Small intestine (tissue), 7 donors: ENCODE measurements around the gene RAPGEF4. TPM values are rescaled to one million over a fixed set of nuclear protein-coding genes. Genes with fewer than 3 reads are reported as not detected.

Source experiments
- DNase-seq, 2 donors: peaks; one replicate each; pipeline versions ENCODE4 v3.0.0 to v3.0.0-alpha.2; 2013
- FAIRE-seq: peaks from 2 replicates; lab custom pipeline; 2012; peaks lifted over from hg19 to GRCh38; lab: Jason Lieb, UNC
- H3K27ac ChIP-seq, 3 donors: one replicate each; pipeline ENCODE4 v1.5.1; 2013; ENCODE audit warnings: low read length in 2 of 3, mild to moderate bottlenecking in 2 of 3, control low read depth in 1 of 3, inconsistent platforms in 1 of 3, low read depth in 1 of 3, moderate library complexity in 1 of 3
- H3K27me3 ChIP-seq, 3 donors: one replicate each; pipeline ENCODE4 v1.6.1; 2013; ENCODE audit warnings: low read length in 3 of 3, inconsistent platforms in 1 of 3; ENCODE audit not compliant: control insufficient read depth in 3 of 3, insufficient read depth in 3 of 3
- H3K36me3 ChIP-seq, 3 donors: one replicate each; pipeline ENCODE4 v1.6.1; 2013; ENCODE audit warnings: low read length in 3 of 3, inconsistent platforms in 1 of 3, low read depth in 1 of 3, mild to moderate bottlenecking in 1 of 3, moderate library complexity in 1 of 3; ENCODE audit not compliant: control insufficient read depth in 3 of 3, insufficient read depth in 2 of 3
- H3K4me1 ChIP-seq, 3 donors: one replicate each; pipeline ENCODE4 v1.6.1; 2013; ENCODE audit warnings: low read length in 2 of 3, inconsistent platforms in 1 of 3, low read depth in 1 of 3, mild to moderate bottlenecking in 1 of 3, moderate library complexity in 1 of 3; ENCODE audit not compliant: control insufficient read depth in 3 of 3, insufficient read depth in 2 of 3
- H3K4me3 ChIP-seq, 3 donors: one replicate each; pipeline ENCODE4 v1.5.1; 2013; ENCODE audit warnings: low read length in 3 of 3, control low read depth in 1 of 3, inconsistent platforms in 1 of 3, low read depth in 1 of 3, mild to moderate bottlenecking in 1 of 3, moderate library complexity in 1 of 3
- H3K9me3 ChIP-seq, 2 donors: one replicate each; pipeline ENCODE4 v1.6.1; 2013; ENCODE audit warnings: low read depth in 1 of 2, low read length in 1 of 2; ENCODE audit not compliant: control insufficient read depth in 2 of 2, insufficient read depth in 1 of 2
- WGBS, 3 donors: extraction: QIAGEN DNeasy Blood & Tissue Kit; methylation state at CpG; one replicate each; pipeline ENCODE4 v1.1.7; 2013; 5-methylcytosine and 5-hydroxymethylcytosine counted together
- polyA plus RNA-seq, 4 donors: library from polyadenylated mRNA; stranded (reverse) in 3 of 4; unstranded in 1 of 4; fragments of 200-250 nt in 3 of 4; fragments of 120-200 nt in 1 of 4; gene quantifications; one replicate each; pipeline versions ENCODE4 v1.2.1 to v1.2.3, GENCODE V29; 2013
- donor health status: healthy with polysubstance abuse.
- donor health status: control.
- donor health status: control.
- donor health status: Bipolar disorder and iron deficiency.
- donor health status: healthy.

Gene RAPGEF4
- polyA plus RNA-seq, 4 donors = 0.45 to 7.2 (median 3.4) TPM

DNA sequence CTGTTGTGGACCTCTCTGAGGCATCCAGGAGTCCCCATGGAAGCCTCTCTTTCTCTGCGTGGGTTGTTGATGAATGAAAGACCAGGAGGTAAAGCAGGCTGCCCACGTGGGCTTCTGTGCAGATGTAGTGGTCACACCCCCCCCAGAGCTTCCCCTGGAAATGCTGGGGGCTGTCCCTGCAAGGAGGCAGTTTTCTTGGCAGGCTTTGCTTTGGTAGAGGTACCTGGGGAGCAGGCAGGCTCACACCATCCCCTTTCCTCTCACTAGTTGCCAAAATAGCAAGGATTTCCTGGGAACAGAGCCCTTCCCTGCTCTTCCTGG lies 242.4 kb downstream of the RAPGEF4 start:
- no peaks in the 10 kb centered on the region for H3K9me3 ChIP-seq
- H3K4me3 ChIP-seq = no peak overlapping the region
- FAIRE-seq (no peak), DNase-seq (no peak)
- WGBS, 3 donors = 39 to 61% (median 50%) methylated on average over 2 of the region's 2 CpGs
- H3K4me1 ChIP-seq = no peaks in the 10 kb centered on the region
- no peak overlapping the region for H3K27ac ChIP-seq
- no peaks in the 10 kb centered on the region for H3K36me3 ChIP-seq
- no peaks in the 10 kb centered on the region for H3K27me3 ChIP-seq

DNA sequence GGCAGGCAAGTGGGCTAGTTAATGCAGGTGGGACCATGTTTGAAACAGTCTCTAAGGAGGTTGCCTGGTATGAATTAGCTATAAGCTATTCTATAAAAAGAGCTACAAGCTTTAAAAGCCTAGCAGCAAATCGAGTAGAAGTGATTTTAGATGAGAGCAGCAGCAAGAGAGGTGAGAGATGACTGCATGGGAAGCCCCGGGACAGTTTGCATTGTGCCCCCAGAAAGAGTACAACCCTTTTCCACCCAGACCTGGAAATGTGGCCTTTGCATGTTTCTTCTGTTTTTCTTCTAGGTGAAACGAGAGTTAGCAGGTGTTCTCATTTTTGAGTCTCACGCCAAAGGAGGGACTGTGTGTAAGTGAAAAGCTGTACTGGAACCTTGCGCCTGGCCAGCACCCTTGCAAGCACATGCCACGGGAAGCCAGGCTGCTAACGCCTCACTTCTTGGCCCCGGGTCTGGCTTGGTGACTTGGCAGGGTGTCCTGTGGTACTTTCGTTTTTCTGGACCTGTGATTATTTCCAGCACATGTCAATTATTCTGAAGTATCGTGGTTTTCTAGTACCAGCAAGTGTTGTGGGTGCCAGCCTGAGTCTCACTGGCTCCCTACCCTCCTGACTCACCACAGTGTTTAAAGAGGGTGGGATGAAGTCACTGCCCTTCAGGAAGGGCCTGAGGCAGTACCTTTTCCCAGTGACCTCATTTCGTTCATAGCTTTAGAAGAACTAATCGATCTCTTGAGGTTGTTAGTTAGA lies 249.7 kb downstream of the RAPGEF4 start:
- Histone ChIP-seq H3K27ac (no peak overlapping the region), H3K27me3 (peaks cover 0 to 4% (median 3%) of the 10 kb centered on the region in 3 donors), H3K4me3 (no peak overlapping the region), H3K4me1 (no peaks in the 10 kb centered on the region), H3K36me3 (peaks cover 0 to 9% (median 0%) of the 10 kb centered on the region in 3 donors), H3K9me3 (no peaks in the 10 kb centered on the region)
- DNase-seq = peak in 1 of 2 donors; percentile 20
- FAIRE-seq = no peak
- 26 to 58% (median 35%) methylated on average over 12 of the region's 12 CpGs for WGBS, 3 donors

DNA sequence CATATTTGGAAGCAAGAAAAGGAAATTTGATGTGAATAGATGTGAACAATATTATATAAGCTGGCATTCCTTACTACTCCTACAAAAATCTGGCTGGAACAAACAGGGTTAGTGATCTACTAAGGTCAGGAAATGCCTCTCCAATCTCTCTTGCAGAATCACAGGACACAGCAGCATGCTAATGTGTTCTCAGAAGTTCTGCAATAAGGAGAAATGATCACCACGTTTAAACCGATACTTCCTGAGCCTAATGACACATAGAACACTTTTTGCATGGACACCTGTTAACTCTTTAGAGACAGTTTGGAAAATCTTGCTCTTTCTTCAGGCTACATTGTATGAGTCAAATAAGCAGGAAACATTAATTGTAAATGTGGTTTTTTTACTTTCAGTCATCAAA lies 250.4 kb downstream of the RAPGEF4 start:
- H3K27ac ChIP-seq = no peak overlapping the region
- H3K27me3 ChIP-seq = peaks cover 0 to 4% (median 3%) of the 10 kb centered on the region in 3 donors
- WGBS, 3 donors = 11 to 17% (median 11%) methylated on average over 2 of the region's 2 CpGs
- DNase-seq (no peak), FAIRE-seq (no peak)
- H3K9me3 ChIP-seq = no peaks in the 10 kb centered on the region
- no peak overlapping the region for H3K4me3 ChIP-seq
- H3K4me1 ChIP-seq = no peaks in the 10 kb centered on the region
- peaks cover 0 to 9% (median 0%) of the 10 kb centered on the region in 3 donors for H3K36me3 ChIP-seq

DNA sequence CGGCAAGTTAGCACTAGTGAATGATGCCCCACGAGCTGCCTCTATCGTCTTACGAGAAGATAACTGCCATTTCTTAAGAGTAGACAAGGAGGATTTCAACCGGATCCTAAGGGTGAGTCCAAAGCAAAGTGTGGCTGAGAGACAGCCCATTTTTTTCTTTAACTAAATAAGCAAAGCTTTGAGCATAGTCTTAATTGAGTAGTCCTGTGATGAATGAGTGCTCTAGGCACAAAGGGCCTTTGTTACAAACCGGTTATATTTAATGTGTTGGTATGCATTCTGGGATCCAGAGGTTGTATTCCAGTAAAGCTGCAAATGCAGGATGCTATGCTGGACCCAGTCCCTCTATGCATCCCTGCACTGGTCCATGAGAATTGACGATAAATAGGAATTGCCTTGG lies 253.1 kb downstream of the RAPGEF4 start:
- H3K4me3 ChIP-seq = no peak overlapping the region
- no peak overlapping the region for H3K27ac ChIP-seq
- WGBS, 3 donors = 83 to 89% (median 84%) methylated on average over 7 of the region's 7 CpGs
- H3K4me1 ChIP-seq = no peaks in the 10 kb centered on the region
- FAIRE-seq = no peak
- peaks cover 0 to 9% (median 0%) of the 10 kb centered on the region in 3 donors for H3K36me3 ChIP-seq
- DNase-seq = no peak
- H3K27me3 ChIP-seq = peaks cover 0 to 4% (median 3%) of the 10 kb centered on the region in 3 donors
- H3K9me3 ChIP-seq = no peaks in the 10 kb centered on the region

DNA sequence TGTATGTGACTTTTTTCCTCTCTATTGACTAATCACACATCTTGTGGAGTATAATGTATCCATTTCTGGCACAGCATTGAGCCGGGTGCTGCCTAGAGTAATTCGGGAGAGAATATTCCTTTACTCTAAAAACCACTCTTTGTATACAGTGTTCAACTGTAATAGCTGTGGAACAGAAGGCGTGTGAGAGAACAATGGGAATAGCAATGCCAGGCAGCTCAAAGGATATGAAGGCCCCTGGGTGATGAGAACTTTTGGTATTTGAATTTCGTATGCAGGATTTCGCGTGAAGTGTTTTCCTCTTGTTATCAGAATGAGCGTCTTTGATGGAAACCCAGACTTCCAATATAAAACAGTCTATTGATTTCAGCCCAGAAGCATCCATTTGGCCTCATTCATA lies 255.4 kb downstream of the RAPGEF4 start:
- no peaks in the 10 kb centered on the region for H3K9me3 ChIP-seq
- no peak overlapping the region for H3K27ac ChIP-seq
- FAIRE-seq (no peak), DNase-seq (no peak)
- 88 to 96% (median 89%) methylated on average over 7 of the region's 7 CpGs for WGBS, 3 donors
- no peak overlapping the region for H3K4me3 ChIP-seq
- no peaks in the 10 kb centered on the region for H3K4me1 ChIP-seq
- peaks cover 0 to 4% (median 0%) of the 10 kb centered on the region in 3 donors for H3K27me3 ChIP-seq
- peaks cover 0 to 3% (median 0%) of the 10 kb centered on the region in 3 donors for H3K36me3 ChIP-seq

DNA sequence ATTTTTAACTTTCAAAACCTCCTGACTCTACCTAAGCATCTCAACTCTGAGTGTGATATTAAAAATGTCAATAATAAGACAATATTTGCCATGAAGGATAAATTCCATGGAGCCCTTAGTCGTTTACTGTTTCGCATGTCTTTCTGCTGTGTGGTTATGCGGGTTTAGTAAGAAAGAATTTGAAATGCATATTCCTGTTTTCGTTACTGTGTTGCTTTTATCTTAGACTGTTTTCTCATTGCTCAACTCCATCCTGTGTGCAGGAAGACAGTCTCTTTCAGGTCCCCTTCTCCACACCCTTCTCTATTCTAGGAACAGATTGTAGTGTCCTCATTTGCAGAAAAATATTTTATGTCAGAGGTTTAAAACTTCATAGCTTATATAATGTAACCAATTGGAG lies 257.5 kb downstream of the RAPGEF4 start:
- H3K27ac ChIP-seq = no peak overlapping the region
- H3K4me3 ChIP-seq = no peak overlapping the region
- H3K9me3 ChIP-seq = no peaks in the 10 kb centered on the region
- no peak for DNase-seq
- no peak for FAIRE-seq
- H3K27me3 ChIP-seq = peaks cover 0 to 4% (median 0%) of the 10 kb centered on the region in 3 donors
- 87 to 93% (median 91%) methylated on average over 4 of the region's 4 CpGs for WGBS, 3 donors
- H3K4me1 ChIP-seq = no peaks in the 10 kb centered on the region
- H3K36me3 ChIP-seq = peaks cover 0 to 3% (median 0%) of the 10 kb centered on the region in 3 donors

DNA sequence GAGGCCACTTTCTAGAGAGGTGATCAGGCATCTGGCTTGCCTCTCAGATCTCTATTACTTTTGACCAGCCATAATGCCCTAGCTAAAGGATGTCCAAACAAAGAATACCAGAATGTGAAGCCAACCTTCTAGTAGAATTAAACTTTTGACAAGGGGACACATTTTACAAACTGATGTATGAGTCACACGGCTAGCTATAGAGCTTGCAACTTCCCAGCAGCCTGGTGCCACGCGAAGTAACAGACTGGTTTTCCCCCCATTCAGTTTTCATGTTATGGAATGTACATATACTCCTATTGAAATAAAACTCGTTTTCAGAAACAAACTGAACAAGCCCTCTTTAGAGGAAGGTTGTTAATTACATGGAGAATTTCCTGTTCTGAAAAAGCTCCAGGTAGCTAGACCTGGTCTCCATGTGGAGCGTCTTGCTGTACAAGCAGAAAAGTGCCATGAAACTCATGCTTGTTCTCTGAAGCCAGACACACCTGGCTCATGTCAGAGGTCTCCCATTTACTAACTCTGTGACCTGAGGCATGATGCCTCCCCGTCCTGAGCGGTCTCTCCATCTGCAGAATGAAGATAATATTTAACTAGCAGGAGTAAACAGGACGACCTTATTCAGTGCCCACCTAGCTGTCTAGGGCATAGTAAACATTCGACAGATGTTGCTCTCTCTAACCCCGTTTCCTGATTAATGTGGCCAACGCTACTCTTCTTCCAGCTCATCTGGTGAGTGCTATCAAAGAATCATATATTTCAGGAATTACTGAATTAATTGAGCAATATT lies 258.5 kb downstream of the RAPGEF4 start:
- Histone ChIP-seq H3K4me1 (no peaks in the 10 kb centered on the region), H3K4me3 (no peak overlapping the region), H3K27ac (no peak overlapping the region), H3K27me3 (peaks cover 0 to 4% (median 0%) of the 10 kb centered on the region in 3 donors), H3K9me3 (no peaks in the 10 kb centered on the region), H3K36me3 (peaks cover 0 to 3% (median 0%) of the 10 kb centered on the region in 3 donors)
- FAIRE-seq (no peak), DNase-seq (no peak)
- WGBS, 3 donors = 63 to 76% (median 64%) methylated on average over 11 of the region's 11 CpGs

DNA sequence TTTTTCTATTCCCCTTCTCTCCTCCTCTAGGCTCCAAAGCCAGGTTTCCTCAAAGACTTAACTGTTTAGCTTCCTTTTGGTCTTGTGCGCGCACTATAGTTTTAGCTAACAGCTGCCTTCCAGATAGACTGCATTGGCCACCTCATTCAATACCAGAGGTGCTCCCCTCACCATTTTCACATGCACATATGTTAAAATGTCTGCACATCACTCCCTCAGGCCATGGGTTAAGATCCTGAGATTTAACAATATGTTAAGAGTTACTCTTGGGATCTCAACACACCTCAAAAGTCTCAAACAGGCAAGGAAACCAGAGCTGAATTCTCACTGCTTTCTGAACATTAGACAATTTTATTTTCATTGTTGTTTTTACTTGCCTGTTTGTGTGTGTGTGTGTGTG lies 259.2 kb downstream of the RAPGEF4 start:
- H3K27me3 ChIP-seq = no peaks in the 10 kb centered on the region
- no peaks in the 10 kb centered on the region for H3K9me3 ChIP-seq
- no peak overlapping the region for H3K4me3 ChIP-seq
- peak overlapping the region in 1 of 3 donors; percentile 24 for H3K27ac ChIP-seq
- DNase-seq = no peak
- FAIRE-seq = no peak
- no peaks in the 10 kb centered on the region for H3K36me3 ChIP-seq
- 81 to 100% (median 94%) methylated on average over 2 of the region's 2 CpGs for WGBS, 3 donors
- H3K4me1 ChIP-seq = no peaks in the 10 kb centered on the region
